GM19025 (cell line): ENCODE data around the gene TIAL1.
"Not testable (repeated sequence)": the region's sequence is repeated elsewhere in the genome, so short reads cannot be mapped to it uniquely, and the experiment has no call there.

ENCODE experiments used
- ATAC-seq: cut with Tn5 transposase; IDR thresholded peaks from one replicate; pipeline ENCODE4 v1.9.1; 2021; ENCODE audit warnings: mild to moderate bottlenecking, low read depth, moderate library complexity; ENCODE audit not compliant: unreplicated experiment

Gene TIAL1

DNA sequence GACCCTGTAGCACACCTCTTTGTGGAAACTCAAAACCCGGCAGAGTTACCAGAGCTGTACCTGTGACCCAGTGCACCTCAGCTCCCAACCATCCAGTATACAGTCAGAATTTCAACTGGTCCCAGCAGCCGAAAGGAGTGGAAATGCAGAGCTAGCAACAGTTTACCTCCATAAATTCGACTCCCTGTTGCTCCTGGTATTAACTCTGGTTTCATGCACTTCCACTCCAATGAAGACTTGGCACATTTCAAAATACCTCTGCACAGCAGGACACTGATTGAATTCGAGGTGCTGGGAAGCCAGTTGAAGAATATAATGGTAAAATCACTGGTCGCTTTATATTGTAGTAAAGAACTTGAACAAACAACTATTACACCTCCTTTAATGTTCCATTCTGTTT is 17.9 kb upstream of the TIAL1 start:
- ATAC-seq: no peak

DNA sequence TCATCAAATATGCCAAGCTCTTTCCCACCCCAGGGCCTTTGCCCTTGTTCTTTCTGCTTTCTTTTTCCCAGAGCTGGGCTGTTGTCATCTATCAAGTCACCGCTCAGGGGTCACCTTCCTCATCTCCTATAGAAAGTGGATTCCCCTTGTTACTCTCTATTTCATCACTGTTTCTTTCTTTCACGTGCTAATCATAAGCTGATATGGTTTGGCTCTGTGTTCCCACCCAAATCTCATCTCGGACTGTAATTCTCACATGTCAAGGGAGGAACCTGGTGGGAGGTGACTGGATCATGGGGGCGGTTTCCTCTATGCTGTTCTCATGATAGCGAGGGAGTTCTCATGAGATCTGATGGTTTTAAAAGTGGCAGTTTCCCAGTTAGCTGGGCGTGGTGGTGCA is 17.0 kb upstream of the TIAL1 start:
- ATAC-seq: no peak

DNA sequence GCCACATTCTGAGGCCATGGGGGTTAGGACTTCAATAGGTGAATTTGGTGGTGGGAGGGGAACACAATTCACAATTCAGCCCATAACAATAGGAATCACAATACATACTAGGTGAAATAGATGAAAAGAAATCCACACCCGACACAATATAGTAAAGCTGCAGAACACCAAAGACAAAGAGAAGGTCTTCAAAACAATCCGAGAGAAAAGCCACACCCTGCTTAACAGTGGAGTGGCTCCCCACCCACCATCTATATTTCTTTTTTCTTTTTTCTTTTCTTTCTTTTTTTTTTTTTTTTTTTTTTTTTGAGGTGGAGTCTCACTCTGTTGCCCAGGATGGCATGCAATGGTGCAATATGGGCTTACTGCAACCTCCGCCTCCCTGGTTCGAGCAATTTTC is 14.7 kb upstream of the TIAL1 start:
- no peak for ATAC-seq

DNA sequence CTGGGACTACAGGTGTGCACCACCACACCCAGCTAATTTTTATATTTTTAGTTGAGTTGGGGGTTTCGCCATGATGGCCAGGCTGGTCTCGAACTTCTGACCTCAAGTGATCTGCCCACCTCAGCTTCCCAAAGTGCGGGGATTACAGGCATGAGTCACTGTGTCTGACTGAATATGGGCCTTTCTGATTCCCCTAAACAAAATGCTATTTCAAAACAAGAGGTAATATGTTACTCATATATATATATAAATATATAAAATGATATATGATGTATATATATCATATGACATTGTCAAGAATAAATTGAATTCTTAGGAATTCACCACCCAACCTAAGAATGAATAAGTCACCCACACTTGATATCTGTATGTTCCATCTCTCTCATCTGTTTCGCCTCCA is 12.8 kb upstream of the TIAL1 start:
- no peak for ATAC-seq

DNA sequence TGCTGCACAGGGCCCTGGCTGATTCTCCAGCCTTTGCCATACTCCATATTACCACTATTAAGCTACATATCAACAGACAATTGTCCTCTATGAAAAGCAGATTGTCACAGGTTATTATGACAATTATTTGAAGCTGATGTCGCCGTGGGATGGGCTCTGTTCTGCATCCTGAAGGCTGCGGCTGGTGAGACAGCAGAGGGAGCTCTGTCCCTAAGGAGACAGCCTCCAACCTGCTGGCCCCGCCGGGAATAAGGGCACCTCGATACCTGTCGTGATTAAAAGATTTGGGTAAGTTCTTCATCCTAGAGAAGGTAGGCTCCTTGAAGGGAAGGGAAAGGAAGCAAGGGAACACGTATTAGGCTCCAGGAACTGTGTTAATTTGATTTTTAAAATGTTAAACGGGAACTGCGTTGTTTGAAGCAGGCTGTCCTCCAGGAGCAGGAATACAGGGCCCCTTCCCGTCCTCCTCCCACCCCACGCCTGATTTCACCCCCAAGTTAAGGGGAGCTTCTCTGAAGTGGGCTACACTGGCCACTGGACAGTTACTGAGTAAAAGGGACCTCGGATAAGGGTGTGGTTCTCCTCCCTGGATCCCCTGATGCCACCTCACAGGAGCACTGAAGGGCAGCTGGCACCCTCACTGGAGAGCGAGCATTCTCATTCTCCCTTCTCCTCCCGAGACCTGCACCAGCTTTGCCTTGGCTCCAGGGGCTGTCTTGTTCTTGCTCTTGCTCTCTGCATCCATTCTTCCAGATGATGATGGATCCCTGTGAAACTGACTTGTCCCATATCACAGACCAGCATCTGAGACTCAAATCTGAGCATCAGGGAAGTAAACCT is 11.8 kb upstream of the TIAL1 start:
- no peak for ATAC-seq

DNA sequence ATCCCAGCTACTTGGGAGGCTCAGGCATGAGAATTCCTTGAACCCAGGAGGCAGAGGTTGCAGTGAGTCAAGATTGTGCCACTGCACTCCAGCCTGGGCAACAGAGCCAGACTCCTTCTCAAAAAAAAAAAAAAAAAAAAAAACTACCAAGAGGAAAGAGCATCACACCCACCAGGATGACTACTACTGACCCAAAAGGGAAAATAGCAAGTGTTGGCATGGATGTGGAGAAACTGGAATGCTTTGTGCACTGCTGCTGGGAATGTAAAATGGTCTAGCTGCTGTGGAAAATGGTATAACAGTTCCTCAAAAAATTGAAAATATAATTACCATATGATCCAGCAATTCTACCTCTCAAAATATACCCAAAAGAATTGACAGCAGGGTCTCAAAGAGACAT is 7.7 kb upstream of the TIAL1 start:
- ATAC-seq: no peak

DNA sequence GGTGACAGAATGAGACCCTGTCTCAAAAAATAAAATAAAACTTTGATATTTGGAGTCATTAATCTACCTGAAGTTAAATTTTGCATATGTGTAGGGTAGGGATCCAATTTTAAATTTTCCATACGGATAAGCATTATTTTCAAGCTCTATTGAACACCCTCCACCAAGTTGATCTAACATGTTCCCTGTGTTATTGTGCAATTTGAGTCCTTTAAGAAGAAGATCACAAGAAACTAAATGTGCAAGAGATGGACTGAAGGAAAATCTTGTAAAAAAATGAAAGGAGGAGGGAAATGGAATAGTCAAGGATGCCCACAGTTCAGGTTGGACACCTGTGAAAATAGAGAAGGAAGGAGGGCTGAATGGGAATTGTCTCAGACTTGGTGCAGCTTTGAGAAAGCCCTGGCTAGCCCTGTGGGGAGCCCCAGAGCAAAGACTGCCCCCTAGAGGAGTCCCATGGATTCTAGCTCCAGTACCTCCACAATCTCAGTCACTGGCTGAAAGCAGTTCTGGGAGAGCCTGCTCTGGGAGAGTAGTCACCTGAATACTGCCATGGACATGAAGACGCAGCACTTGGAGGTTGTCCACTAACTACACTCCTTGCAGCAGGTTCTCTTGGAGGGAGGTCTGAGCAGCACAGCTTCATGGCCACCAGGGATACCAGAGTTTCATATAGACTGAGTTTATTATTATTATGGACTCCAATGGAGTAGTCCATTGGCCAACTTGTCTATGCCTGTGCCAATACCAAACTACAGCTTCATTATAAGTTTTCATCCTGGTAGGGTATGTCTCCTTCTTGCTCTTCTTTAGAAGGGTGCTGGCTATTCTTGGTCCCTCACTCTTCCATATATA is 5.7 kb upstream of the TIAL1 start:
- no peak for ATAC-seq

DNA sequence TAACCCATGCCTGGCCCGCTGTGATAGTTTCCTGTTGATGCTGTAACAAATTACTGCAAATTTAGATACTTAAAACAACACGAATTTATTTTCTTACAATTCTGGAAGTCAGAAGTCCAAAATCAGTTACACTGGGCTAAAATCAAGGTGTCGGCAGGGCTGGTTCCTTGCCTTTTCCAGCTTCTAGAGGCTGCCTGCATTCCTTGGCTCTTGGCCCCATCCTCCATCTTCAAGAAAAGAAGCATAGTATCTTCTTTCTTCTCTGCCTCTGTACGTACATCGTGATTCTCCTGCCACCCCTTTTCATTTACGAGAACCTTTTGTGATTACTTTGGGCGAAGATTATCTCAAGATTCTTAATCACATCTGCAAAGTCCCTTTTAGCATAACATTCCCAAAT is 1.6 kb upstream of the TIAL1 start:
- ATAC-seq: no peak

DNA sequence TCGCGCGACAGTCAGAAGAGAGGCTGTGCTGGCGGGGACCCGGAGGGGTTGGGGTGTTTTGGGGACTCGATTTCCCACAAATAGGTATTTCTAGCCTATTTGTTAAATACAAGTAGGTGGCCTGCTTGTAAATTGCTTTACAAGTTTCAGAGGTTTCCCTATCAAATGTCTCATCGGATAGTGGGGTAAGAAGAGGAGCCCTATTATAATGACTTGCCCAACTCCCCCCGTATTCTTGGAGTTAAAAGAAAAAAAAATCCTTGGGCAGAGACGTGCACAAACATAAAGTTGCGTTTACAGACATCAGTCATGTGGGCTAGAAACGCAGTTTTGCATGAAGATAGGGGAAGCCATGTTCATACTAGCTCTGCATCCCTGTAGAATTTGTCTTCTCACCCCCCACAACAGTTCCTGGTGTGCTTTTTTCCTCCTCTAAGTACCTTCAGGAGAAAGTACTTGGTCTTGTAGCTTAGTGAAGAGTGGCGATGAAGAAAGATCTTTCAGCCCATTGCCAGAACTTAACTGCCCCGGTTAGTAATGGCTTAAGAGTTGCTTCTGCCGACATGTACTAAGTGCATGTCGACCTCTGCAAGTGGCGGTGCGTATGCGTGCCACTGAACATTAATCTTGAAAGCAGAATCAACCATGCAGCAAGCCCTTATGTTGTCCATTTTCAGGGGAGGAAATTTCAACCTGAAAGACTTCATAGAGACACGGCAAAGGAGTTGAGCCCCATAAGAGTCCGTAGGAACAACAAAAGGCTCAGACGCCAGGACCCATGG is 832 bp upstream of the TIAL1 start:
- ATAC-seq: no peak

DNA sequence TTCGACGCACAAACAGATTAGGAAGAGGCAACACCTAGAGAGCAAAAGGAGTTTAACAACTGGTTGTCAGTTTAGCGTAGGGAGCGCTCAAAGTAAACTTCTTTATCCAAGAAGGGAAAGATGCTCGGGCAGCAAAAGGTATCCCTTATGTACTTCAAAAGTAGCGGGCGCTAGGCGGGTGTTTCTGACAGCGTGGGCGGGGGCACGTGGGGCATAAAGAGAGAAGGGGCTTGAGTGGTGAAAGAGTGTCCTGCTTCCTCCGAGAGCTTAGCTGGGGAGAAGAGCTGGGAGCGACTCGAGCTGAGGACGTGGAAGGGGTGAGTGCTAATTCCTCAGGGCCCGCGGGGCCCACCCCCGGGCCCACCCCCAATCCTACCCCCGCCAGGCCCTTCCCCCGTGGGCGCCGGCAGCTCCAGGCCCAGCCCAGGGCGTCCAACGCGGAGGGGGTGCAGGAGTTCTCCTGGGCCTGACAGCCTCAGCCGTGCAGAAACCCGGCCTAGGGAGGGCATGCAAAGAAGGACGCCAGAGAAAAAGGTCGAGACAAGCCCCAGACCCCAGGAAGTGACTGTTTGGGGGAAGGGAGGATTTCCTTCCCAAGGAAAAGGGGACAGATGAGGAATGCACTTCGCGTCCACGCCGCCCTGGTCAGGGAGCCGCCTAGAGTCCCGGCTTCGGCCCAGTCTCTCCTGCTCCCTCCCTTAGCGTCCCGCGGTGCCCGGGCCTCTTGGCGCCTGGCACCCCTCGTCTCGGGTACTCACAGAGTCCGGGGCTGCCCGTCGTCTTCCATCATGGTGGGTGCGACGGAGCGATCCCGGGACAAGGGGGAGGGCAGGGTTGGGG is 868 bp downstream of the TIAL1 start:
- ATAC-seq: peak; percentile 0

DNA sequence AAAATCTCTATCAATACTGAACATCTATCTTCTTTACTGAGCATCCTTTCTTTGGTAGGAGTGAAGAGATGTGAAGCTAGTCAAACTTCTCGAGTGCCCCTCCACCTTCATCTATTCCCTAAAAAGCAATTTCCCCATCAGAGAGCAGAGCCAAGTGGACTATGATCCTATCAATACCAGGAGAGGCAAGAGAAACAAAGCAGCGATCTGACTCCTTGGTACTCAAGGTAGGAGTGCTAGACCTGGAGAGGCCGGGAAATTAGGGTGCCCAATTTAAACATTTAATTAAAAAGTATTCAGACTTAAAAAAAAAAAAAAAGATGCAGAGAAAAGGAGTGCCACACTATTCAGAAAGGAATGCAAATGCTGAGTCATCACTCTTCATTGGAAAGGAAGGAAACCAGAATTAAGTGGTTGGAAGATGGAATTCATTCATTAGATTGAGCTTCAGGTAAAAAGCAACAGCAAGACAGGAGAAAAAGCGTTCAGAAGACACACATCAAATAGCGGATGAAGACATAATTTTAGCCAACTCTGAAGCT is 1.6 kb downstream of the TIAL1 start:
- no peak for ATAC-seq

DNA sequence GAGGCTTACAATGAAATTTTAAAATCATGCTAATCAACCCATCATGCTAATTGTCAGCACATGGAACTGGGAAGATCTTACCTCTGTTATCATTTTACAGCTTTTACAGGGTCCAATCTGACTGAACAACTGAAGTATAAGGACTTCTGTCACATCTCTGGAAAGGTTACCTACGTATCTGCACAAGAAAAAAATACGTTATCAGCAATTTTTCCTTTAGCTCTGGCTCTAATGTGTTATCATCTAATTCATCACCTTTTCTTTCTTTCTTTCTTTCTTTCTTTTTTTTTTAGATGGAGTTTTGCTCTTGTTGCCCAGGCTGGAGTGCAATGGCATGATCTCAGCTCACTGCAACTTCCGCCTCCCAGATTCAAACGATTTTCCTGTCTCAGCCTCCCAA is 8.7 kb downstream of the TIAL1 start:
- no peak for ATAC-seq

DNA sequence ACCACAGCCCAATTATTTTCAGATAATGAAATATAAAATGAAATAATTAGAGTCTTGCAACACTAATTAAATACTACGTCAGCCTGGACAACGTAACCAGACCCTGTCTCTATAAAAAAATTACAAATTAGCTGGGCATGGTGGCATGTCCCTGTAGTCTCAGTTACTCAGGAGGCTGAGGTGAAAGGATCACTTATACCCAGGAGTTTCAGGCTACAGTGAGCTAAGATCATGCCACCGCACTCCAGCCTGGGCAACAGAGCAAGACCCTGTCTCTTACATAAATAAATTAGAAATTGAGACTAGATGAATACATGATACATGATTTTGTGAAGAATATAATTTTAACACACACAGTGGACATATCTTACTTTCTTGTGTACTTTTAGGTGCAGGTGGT is 18.4 kb downstream of the TIAL1 start:
- no peak for ATAC-seq

DNA sequence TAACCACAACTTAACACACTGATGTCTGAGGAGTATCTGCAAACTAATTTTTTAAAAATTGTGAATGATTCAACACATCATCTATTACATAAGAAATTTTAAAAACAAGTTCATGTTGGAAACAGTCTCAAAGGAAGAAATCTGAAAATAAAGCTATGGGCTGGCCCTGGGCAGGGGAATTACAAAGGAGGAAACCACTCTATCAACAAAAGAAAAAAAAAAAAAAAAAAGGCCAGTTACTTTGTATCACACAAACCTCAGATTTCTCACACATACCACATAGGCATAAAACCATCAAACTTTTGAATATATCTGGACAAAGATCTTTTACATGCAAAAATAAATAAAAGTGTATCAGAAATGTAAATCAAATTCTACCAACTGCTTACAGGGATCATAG is 20.8 kb downstream of the TIAL1 start:
- ATAC-seq: no peak

DNA sequence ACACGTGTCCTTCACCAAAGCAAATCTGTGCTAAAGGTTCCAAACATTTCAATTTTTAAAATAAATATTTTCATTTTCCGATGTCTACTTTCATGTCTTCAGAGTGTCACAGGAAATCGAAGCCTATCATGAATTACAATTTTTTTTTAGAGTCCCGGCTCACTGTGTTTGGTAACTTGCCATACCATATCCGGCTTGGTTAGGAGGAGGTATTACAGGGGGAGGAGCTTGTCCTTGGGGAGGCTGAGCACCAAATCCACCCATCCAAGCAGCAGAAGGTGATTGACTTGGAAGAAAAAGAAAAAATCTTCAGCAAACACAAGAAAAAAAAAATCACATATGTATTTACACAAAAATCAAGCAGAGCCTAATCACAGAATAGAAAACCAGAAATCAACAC is 21.3 kb downstream of the TIAL1 start:
- no peak for ATAC-seq

DNA sequence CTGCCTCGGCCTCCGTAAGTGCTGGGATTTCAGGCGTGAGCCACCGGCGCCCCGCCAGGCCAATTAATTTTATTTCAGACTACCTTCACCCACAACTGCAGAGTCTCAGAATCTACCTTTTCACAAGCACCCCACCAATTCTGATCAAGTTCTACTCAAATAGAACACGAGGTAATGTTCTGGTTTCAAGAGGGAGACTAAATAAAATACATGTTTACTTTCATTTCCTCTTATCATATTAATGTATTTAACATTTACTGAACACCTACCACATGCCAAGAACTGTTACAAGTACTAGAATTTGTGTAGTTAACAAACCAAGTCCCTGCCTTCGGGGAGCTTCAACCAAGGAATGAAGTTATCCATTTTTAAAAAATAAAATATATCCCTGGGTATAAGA is 28.8 kb downstream of the TIAL1 start:
- ATAC-seq: no peak

DNA sequence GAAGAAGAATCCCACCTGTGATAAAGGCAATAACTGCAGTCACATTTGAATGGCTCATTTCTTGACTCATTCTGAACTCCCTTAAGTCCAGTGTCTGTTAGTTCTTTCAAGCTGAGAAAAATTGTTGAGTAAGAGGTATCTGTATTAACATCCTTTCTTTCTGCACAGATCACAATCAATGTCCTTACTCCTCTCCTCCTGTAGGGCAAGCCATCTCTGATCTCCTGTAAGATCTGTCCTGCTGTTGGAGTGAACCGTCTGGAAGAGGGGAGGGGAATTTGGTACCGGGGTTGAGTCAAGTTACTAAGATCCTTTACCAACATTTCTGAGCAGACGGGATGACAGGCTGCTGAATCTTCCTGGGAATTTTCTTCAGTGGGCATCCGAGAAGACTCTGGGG is 34.7 kb downstream of the TIAL1 start:
- ATAC-seq: no peak

DNA sequence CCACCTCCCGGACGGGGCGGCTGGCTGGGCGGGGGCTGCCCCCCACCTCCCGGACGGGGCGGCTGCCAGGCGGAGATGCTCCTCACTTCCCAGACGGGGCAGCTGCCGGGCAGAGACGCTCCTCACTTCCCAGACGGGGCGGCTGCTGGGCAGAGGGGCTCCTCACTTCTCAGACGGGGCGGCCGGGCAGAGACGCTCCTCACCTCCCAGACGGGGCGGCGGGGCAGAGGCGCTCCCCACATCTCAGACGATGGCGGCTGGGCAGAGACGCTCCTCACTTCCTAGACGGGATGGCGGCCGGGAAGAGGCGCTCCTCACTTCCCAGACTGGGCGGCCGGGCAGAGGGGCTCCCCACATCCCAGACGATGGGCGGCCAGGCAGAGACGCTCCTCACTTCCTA is 37.3 kb downstream of the TIAL1 start:
- ATAC-seq: not testable (repeated sequence)

DNA sequence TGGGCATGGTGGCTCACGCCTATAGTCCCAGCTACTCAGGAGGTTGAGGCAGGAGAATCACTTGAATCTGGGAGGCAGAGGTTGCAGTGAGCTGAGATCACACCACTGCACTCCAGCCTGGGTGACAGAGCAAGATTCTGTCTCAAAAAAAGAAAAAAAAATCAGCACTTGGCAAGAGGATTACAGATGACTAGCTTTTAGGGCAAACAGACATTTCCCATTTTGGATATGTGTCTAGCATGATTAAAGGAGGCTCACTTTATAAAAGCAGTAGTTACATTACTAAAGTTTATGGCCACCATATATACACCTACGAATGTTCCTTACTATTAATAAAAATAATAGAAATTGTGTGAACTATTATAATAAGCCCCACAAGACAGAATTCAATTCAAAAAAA is 40.7 kb downstream of the TIAL1 start:
- ATAC-seq: not testable (repeated sequence)
